H9 (cell line): Measurements from ENCODE around the gene KRT86. TPM values are rescaled to one million over a fixed set of nuclear protein-coding genes. Genes with fewer than 3 reads are reported as not detected.

ENCODE experiments used
- DNase-seq: peaks from one replicate; pipeline ENCODE4 v3.0.0-alpha.2; 2017
- H2AFZ ChIP-seq: one replicate; pipeline ENCODE4 v1.6.1; 2013; ENCODE audit warnings: mild to moderate bottlenecking, low read length, control low read depth, moderate library complexity
- H2AK5ac ChIP-seq: 2 replicates; pipeline ENCODE4 v1.6.1; 2013; ENCODE audit warnings: low read length, control low read depth, mixed read lengths; ENCODE audit not compliant: insufficient read length
- H2BK120ac ChIP-seq: one replicate; pipeline ENCODE4 v1.6.1; 2013; ENCODE audit warnings: low read depth, mild to moderate bottlenecking, low read length, control low read depth, inconsistent platforms; ENCODE audit not compliant: poor library complexity, severe bottlenecking
- H2BK12ac ChIP-seq: 2 replicates; pipeline ENCODE4 v1.6.1; 2013; ENCODE audit warnings: low read length, control low read depth, mixed read lengths, low read depth; ENCODE audit not compliant: insufficient read length
- H2BK15ac ChIP-seq: 2 replicates; pipeline ENCODE4 v1.6.1; 2013; ENCODE audit warnings: low read depth, low read length, control low read depth
- H2BK20ac ChIP-seq: one replicate; pipeline ENCODE4 v1.6.1; 2013; ENCODE audit warnings: low read depth, mild to moderate bottlenecking, low read length, control low read depth, inconsistent platforms; ENCODE audit not compliant: poor library complexity, severe bottlenecking
- H2BK5ac ChIP-seq: 2 replicates; pipeline ENCODE4 v1.6.1; 2013; ENCODE audit warnings: low read length, control low read depth, mixed read lengths; ENCODE audit not compliant: insufficient read length
- H3K14ac ChIP-seq: 2 replicates; pipeline ENCODE4 v1.6.1; 2013; ENCODE audit warnings: low read length, control low read depth; ENCODE audit not compliant: insufficient read depth
- H3K18ac ChIP-seq: 2 replicates; pipeline ENCODE4 v1.6.1; 2013; ENCODE audit warnings: low read depth, mild to moderate bottlenecking, mixed read lengths, low read length, control low read depth; ENCODE audit not compliant: insufficient read length
- H3K23ac ChIP-seq: 2 replicates; pipeline ENCODE4 v1.6.1; 2013; ENCODE audit warnings: low read length, control low read depth, mixed read lengths, low read depth; ENCODE audit not compliant: insufficient read length
- H3K23me2 ChIP-seq: 2 replicates; pipeline ENCODE4 v1.6.1; 2013; ENCODE audit warnings: low read depth, mild to moderate bottlenecking, mixed read lengths, low read length, control low read depth; ENCODE audit not compliant: insufficient read length, poor library complexity, severe bottlenecking
- H3K27ac ChIP-seq: 2 replicates; pipeline ENCODE4 v1.5.1; 2013; ENCODE audit warnings: low read length, control low read depth, mixed read lengths, low read depth; ENCODE audit not compliant: insufficient read length
- H3K27me3 ChIP-seq: 2 replicates; pipeline ENCODE4 v1.6.1; 2013; ENCODE audit warnings: low read length, control low read depth, inconsistent platforms; ENCODE audit not compliant: insufficient read depth
- H3K4ac ChIP-seq: 2 replicates; pipeline ENCODE4 v1.6.1; 2013; ENCODE audit warnings: low read depth, mild to moderate bottlenecking, control low read depth, inconsistent platforms, low read length, moderate library complexity
- H3K4me1 ChIP-seq: 2 replicates; pipeline ENCODE4 v1.6.1; 2013; ENCODE audit warnings: low read length, control low read depth, inconsistent platforms; ENCODE audit not compliant: insufficient read depth
- H3K4me2 ChIP-seq: 2 replicates; pipeline ENCODE4 v1.6.1; 2013; ENCODE audit warnings: low read length, control low read depth, mixed read lengths; ENCODE audit not compliant: insufficient read length, insufficient read depth
- H3K56ac ChIP-seq: 2 replicates; pipeline ENCODE4 v1.6.1; 2013; ENCODE audit warnings: low read depth, mild to moderate bottlenecking, mixed read lengths, low read length, control low read depth; ENCODE audit not compliant: insufficient read length
- H3K79me1 ChIP-seq: 2 replicates; pipeline ENCODE4 v1.6.1; 2013; ENCODE audit warnings: low read depth, mild to moderate bottlenecking, moderate library complexity, low read length, control low read depth, inconsistent platforms; ENCODE audit not compliant: insufficient read depth, poor library complexity, severe bottlenecking
- H3K79me2 ChIP-seq: 2 replicates; pipeline ENCODE4 v1.6.1; 2013; ENCODE audit warnings: low read length, control low read depth, inconsistent platforms; ENCODE audit not compliant: insufficient read depth
- H3K9ac ChIP-seq: 2 replicates; pipeline ENCODE4 v1.6.1; 2013; ENCODE audit warnings: low read length, control low read depth, mixed read lengths; ENCODE audit not compliant: insufficient read length; ENCODE audit errors: extremely low read depth
- H3K9me3 ChIP-seq: one replicate; pipeline ENCODE4 v1.6.1; 2013; ENCODE audit warnings: low read depth, low read length, inconsistent platforms; ENCODE audit not compliant: control insufficient read depth
- H3T11ph ChIP-seq: one replicate; pipeline ENCODE4 v1.6.1; 2013; ENCODE audit warnings: mild to moderate bottlenecking, low read length, control low read depth, inconsistent platforms
- H4K20me1 ChIP-seq: one replicate; pipeline ENCODE4 v1.6.1; 2013; ENCODE audit not compliant: control insufficient read depth, insufficient read length, insufficient read depth
- H4K5ac ChIP-seq: 2 replicates; pipeline ENCODE4 v1.6.1; 2013; ENCODE audit warnings: low read depth, mild to moderate bottlenecking, mixed read lengths, low read length, control low read depth; ENCODE audit not compliant: insufficient read length
- H4K8ac ChIP-seq: replicated peaks from 2 replicates; pipeline ENCODE4 v1.6.1; 2013; ENCODE audit warnings: low read length, control low read depth, mixed read lengths, low read depth; ENCODE audit not compliant: insufficient read length
- H4K91ac ChIP-seq: 2 replicates; pipeline ENCODE4 v1.6.1; 2013; ENCODE audit warnings: low read depth, mild to moderate bottlenecking, moderate library complexity, mixed read lengths, low read length, control low read depth; ENCODE audit not compliant: insufficient read length
- H3K27ac Mint-ChIP-seq, 3 experiments: 2 replicates in 2 of 3; 3 replicates in 1 of 3; pipeline ENCODE4 v1.8.0; 2020 to 2021; ENCODE audit warnings: mixed read lengths in 3 of 3, mild to moderate bottlenecking in 1 of 3, moderate library complexity in 1 of 3
- H3K27me3 Mint-ChIP-seq: 2 replicates; pipeline ENCODE4 v1.8.0; 2021; ENCODE audit warnings: low read depth, mild to moderate bottlenecking, moderate library complexity, mixed read lengths
- H3K36me3 Mint-ChIP-seq, 3 experiments: 2 replicates in 2 of 3; 3 replicates in 1 of 3; pipeline ENCODE4 v1.8.0; 2020 to 2021; ENCODE audit warnings: low read depth in 3 of 3, mixed read lengths in 3 of 3; ENCODE audit not compliant: insufficient read depth in 1 of 3
- H3K4me1 Mint-ChIP-seq, 2 experiments: 2 replicates each; pipeline ENCODE4 v1.8.0; 2020; ENCODE audit warnings: mixed read lengths in 2 of 2
- H3K4me3 Mint-ChIP-seq, 2 experiments: 2 replicates in 1 of 2; 3 replicates in 1 of 2; pipeline ENCODE4 v1.8.0; 2020 to 2021; ENCODE audit warnings: mild to moderate bottlenecking in 2 of 2, mixed read lengths in 2 of 2, moderate library complexity in 1 of 2
- H3K9me3 Mint-ChIP-seq, 2 experiments: 2 replicates in 1 of 2; 3 replicates in 1 of 2; pipeline ENCODE4 v1.8.0; 2020; ENCODE audit warnings: mild to moderate bottlenecking in 2 of 2, mixed read lengths in 2 of 2, moderate library complexity in 1 of 2
- CTCF ChIP-seq: fragments of 200-600 bp; sonication (generic); conservative IDR thresholded peaks from 3 replicates; pipeline ENCODE4 v1.8.0; 2021; ENCODE audit warnings: antibody characterized with exemption, mild to moderate bottlenecking
- WGBS: extraction: QIAGEN DNeasy Blood & Tissue Kit; methylation state at CpG from one replicate; pipeline ENCODE4 v1.1.7; 2013; ENCODE audit warnings: missing lambda C conversion rate, low lambda C conversion rate, mixed read lengths; ENCODE audit not compliant: insufficient read length; ENCODE audit errors: extremely low coverage; 5-methylcytosine and 5-hydroxymethylcytosine counted together
- total RNA-seq: library from RNA; stranded (reverse); gene quantifications from 2 replicates; pipeline ENCODE4 v1.2.1, GENCODE V29; 2021

The KRT86 gene
- total RNA-seq, 1 experiment from 2014 or later, result not detected

GRCh38 chr12:52255926-52256583 lies 18.4 kb upstream of the KRT86 start:
- H3K27ac Mint-ChIP-seq, result no peak overlapping the region
- Histone ChIP-seq H3K27ac (no peak overlapping the region), H3K18ac (no peak overlapping the region), H3K79me1 (no peaks in the 10 kb centered on the region), H4K20me1 (no peaks in the 10 kb centered on the region), H3K79me2 (no peaks in the 10 kb centered on the region), H4K91ac (no peak overlapping the region), H3K4me1 (no peaks in the 10 kb centered on the region), H3K4ac (no peak overlapping the region), H2BK12ac (no peak overlapping the region), H2AK5ac (no peak overlapping the region), H3K9ac (no peak overlapping the region), H2BK15ac (no peak overlapping the region), H3K23me2 (no peaks in the 10 kb centered on the region), H2AFZ (no peak overlapping the region), H3K4me2 (no peak overlapping the region), H3K9me3 (no peaks in the 10 kb centered on the region), H3K56ac (no peak overlapping the region), H2BK20ac (no peak overlapping the region), H2BK120ac (no peak overlapping the region), H3K14ac (no peak overlapping the region), H3K23ac (no peak overlapping the region), H3K27me3 (no peaks in the 10 kb centered on the region; the same call in 1 of the 2 replicates), H2BK5ac (no peak overlapping the region), H3T11ph (no peak overlapping the region), H4K8ac (no peak overlapping the region), H4K5ac (no peak overlapping the region)
- no peak for DNase-seq
- H3K9me3 Mint-ChIP-seq, result peaks cover 10 to 14% of the 10 kb centered on the region in 2 experiments; a peak in 3 of 5 replicates
- peaks cover 20 to 25% of the 10 kb centered on the region in 2 experiments for H3K4me1 Mint-ChIP-seq
- H3K36me3 Mint-ChIP-seq, result peaks cover 0 to 16% (median 0%) of the 10 kb centered on the region in 3 experiments; a peak in 2 of 7 replicates
- TF ChIP-seq CTCF, result no peak
- H3K27me3 Mint-ChIP-seq, result peaks cover 89% of the 10 kb centered on the region
- WGBS, result no CpG with 5 or more reads among the region's 9 CpGs
- H3K4me3 Mint-ChIP-seq, result no peak overlapping the region
